Left lung (tissue), 14 donors: Measurements from ENCODE around the gene RTN4RL2. TPM values are rescaled to one million over a fixed set of nuclear protein-coding genes. Genes with fewer than 3 reads are reported as not detected.

ENCODE experiments used
- ATAC-seq: fragments of 200-7000 bp; cut with Tn5 transposase; one replicate; pipeline ENCODE4 v1.9.1; 2020; ENCODE audit warnings: moderate library complexity
- DNase-seq, 4 donors: peaks; one replicate each; pipeline ENCODE4 v3.0.0-alpha.2; 2013 to 2020
- H3K27ac ChIP-seq, 2 donors: fragments of 200-600 bp; sonication (generic) in 1 of 2; one replicate each; pipeline versions ENCODE4 v1.5.0 to v1.8.0; 2020 to 2021
- H3K27me3 ChIP-seq, 2 donors: fragments of 200-600 bp; sonication (generic) in 1 of 2; one replicate each; pipeline versions ENCODE4 v1.5.0 to v1.8.0; 2020 to 2021
- H3K36me3 ChIP-seq, 2 donors: fragments of 200-600 bp; sonication (generic) in 1 of 2; one replicate each; pipeline versions ENCODE4 v1.5.0 to v1.8.0; 2020 to 2021
- H3K4me1 ChIP-seq, 2 donors: fragments of 200-600 bp; one replicate each; pipeline ENCODE4 v1.8.0; 2021
- H3K4me3 ChIP-seq, 2 donors: fragments of 200-600 bp; sonication (generic) in 1 of 2; one replicate each; pipeline versions ENCODE4 v1.5.0 to v1.8.0; 2020 to 2021; ENCODE audit warnings: mild to moderate bottlenecking in 1 of 2
- H3K9me3 ChIP-seq, 2 donors: fragments of 200-600 bp; sonication (generic) in 1 of 2; one replicate each; pipeline versions ENCODE4 v1.5.0 to v1.8.0; 2020 to 2021
- CTCF ChIP-seq, 2 donors: fragments of 200-600 bp; sonication (generic) in 1 of 2; IDR thresholded peaks; one replicate each; pipeline versions ENCODE4 v1.5.0 to v1.8.0; 2021; ENCODE audit warnings: antibody characterized with exemption in 2 of 2
- intact Hi-C, 2 donors: fragments of 100-400 bp; cut with DNase I; formaldehyde crosslinking; loops; one replicate each; pipeline versions ENCODE4 v1.11.2 to v1.14.2; 2022
- long read RNA-seq, 12 donors: library from polyadenylated mRNA in 2 of 12; unstranded in 2 of 12; transcript quantifications; one replicate each; pipeline ENCODE4 v2.0.0 and lab custom pipeline, GENCODE V29; 2019 to 2026
- polyA plus RNA-seq, 6 donors: library from polyadenylated mRNA; unstranded; fragments of 120-200 nt; gene quantifications; one replicate each; pipeline ENCODE4 v1.2.1, GENCODE V29; 2013; ENCODE audit not compliant: insufficient read length in 6 of 6
- total RNA-seq, 2 donors: library from RNA; stranded (reverse); fragmentation: NEBNext Ultra II Directional; extraction: Animal tissue kit (Norgen Biotek cat#: 25700); gene quantifications; one replicate each; pipeline ENCODE4 v1.2.1, GENCODE V29; 2021
- donor health status: DM: no; HTN: yes; CAD: no.
- donor health status: DM: no; HTN: no; CAD: no.

The RTN4RL2 gene
- total RNA-seq (1 to 10 TPM; 2.5 to 4.8 TPM), polyA plus RNA-seq (1 to 10 TPM in 5 of 6 donors, under 1 TPM in 1; 0.87 to 3.7 (median 2.5) TPM)
- long read RNA-seq, donor 1, partial matches to known transcripts: 83 of 86 reads
- long read RNA-seq, donor 1, other reads (novel, unspliced or antisense): 0 of 86 reads
- long read RNA-seq, donor 2, partial matches to known transcripts: 213 of 223 reads
- long read RNA-seq, donor 2, other reads (novel, unspliced or antisense): 9 of 223 reads
- long read RNA-seq, donor 3, partial matches to known transcripts: 55 of 62 reads
- long read RNA-seq, donor 3, other reads (novel, unspliced or antisense): 5 of 62 reads
- long read RNA-seq, donor 4: 0 reads
- long read RNA-seq, donor 5, partial matches to known transcripts: 94 of 181 reads
- long read RNA-seq, donor 5, other reads (novel, unspliced or antisense): 86 of 181 reads
- long read RNA-seq, donor 6, partial matches to known transcripts: 119 of 129 reads
- long read RNA-seq, donor 6, other reads (novel, unspliced or antisense): 8 of 129 reads
- long read RNA-seq, donor 7, partial matches to known transcripts: 87 of 89 reads
- long read RNA-seq, donor 7, other reads (novel, unspliced or antisense): 0 of 89 reads
- long read RNA-seq, donor 8, partial matches to known transcripts: 45 of 45 reads
- long read RNA-seq, donor 8, other reads (novel, unspliced or antisense): 0 of 45 reads
- long read RNA-seq, donor 9: 0 reads
- long read RNA-seq, donor 10, partial matches to known transcripts: 1 of 1 reads
- long read RNA-seq, donor 10, other reads (novel, unspliced or antisense): 0 of 1 reads
- long read RNA-seq, donor 11, partial matches to known transcripts: 119 of 123 reads
- long read RNA-seq, donor 11, other reads (novel, unspliced or antisense): 0 of 123 reads
- long read RNA-seq, donor 12, partial matches to known transcripts: 64 of 72 reads
- long read RNA-seq, donor 12, other reads (novel, unspliced or antisense): 7 of 72 reads

GRCh38 chr11:57460022-57460757 lies at the start of gene RTN4RL2:
TSS of gene RTN4RL2 (plus strand) at chr11:57460528. CDS start at chr11:57460866, 338 bp downstream.
- intact Hi-C loops: no loop called here
- no peak within 1 kb of the TSS for H3K27ac ChIP-seq
- peak in 1 of 2 donors; percentile 30 for TF ChIP-seq CTCF (IDR thresholded peaks at IDR 0.05)
- peaks cover 11 to 57% of the 10 kb centered on the region in 2 donors for H3K27me3 ChIP-seq
- DNase-seq (peak; percentile 41 to 91 (median 54)), ATAC-seq (peak; percentile 38)
- H3K9me3 ChIP-seq: no peaks in the 10 kb centered on the region
- peaks cover 25 to 44% of the 10 kb centered on the region in 2 donors for H3K4me1 ChIP-seq
- H3K4me3 ChIP-seq: peak within 1 kb of the TSS; percentile 29 to 47
- H3K36me3 ChIP-seq: no peaks in the 10 kb centered on the region

GRCh38 chr11:57413681-57414080 lies 46.6 kb upstream of the RTN4RL2 start:
- H3K27ac ChIP-seq: no peak overlapping the region
- no peak for TF ChIP-seq CTCF (IDR thresholded peaks at IDR 0.05)
- H3K4me1 ChIP-seq: peaks cover 11 to 18% of the 10 kb centered on the region in 2 donors
- no peak for ATAC-seq
- intact Hi-C loops: no loop called here
- peaks cover 0 to 100% of the 10 kb centered on the region in 2 donors for H3K36me3 ChIP-seq
- no peak overlapping the region for H3K4me3 ChIP-seq
- no peaks in the 10 kb centered on the region for H3K27me3 ChIP-seq
- H3K9me3 ChIP-seq: no peaks in the 10 kb centered on the region
- DNase-seq: no peak

- Histone ChIP-seq H3K27ac (no peak overlapping the region), H3K4me1 (peaks cover 11 to 24% of the 10 kb centered on the region in 2 donors), H3K36me3 (peaks cover 0 to 100% of the 10 kb centered on the region in 2 donors), H3K4me3 (no peak overlapping the region), H3K9me3 (no peaks in the 10 kb centered on the region), H3K27me3 (no peaks in the 10 kb centered on the region)
- no peak for ATAC-seq
- DNase-seq: no peak
- no peak for TF ChIP-seq CTCF (IDR thresholded peaks at IDR 0.05)
- intact Hi-C loops: no loop called here
These were observed 45.6 kb upstream of the RTN4RL2 start for GRCh38 chr11:57414612-57415212.

GRCh38 chr11:57416436-57416835 lies 43.9 kb upstream of the RTN4RL2 start:
- peaks cover 0 to 100% of the 10 kb centered on the region in 2 donors for H3K36me3 ChIP-seq
- H3K9me3 ChIP-seq: no peaks in the 10 kb centered on the region
- DNase-seq (no peak), ATAC-seq (no peak)
- H3K4me1 ChIP-seq: peaks cover 11 to 25% of the 10 kb centered on the region in 2 donors
- no peaks in the 10 kb centered on the region for H3K27me3 ChIP-seq
- intact Hi-C loops: no loop called here
- H3K4me3 ChIP-seq: no peak overlapping the region
- TF ChIP-seq CTCF (IDR thresholded peaks at IDR 0.05): no peak
- H3K27ac ChIP-seq: peak overlapping the region in 1 of 2 donors; percentile 8
